ENCODE results near the gene C20orf96. TPM values are rescaled to one million over a fixed set of nuclear protein-coding genes. Genes with fewer than 3 reads are reported as not detected.

The C20orf96 gene
- total RNA-seq, 4 donors from 2014 or later, result 2.8 to 18.2 (median 11.2) TPM

DNA sequence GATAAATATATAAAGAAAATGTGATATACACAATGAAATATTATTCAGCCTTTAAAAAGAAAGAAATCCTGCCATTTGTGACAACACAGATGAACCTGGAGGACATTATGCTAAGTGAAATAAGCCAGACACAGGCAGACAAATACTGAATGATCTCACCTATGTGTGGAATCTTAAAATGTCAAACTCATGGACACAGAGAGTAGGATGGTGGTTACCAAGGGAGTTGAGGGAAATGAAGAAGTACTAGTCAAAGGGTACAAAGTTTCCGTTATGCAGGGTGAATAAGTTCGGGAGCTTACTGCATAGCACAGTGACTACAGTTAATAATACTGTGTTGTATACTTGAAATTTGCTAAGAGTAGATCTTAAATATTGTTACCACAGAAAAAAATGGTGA lies 47.6 kb downstream of the C20orf96 start:
- Histone ChIP-seq H3K4me3 (no peak overlapping the region), H3K4me1 (no peaks in the 10 kb centered on the region), H3K36me3 (no peaks in the 10 kb centered on the region), H3K27me3 (no peaks in the 10 kb centered on the region), H3K9me3 (no peaks in the 10 kb centered on the region), H3K27ac (no peak overlapping the region)
- TF ChIP-seq, protein P1, sequence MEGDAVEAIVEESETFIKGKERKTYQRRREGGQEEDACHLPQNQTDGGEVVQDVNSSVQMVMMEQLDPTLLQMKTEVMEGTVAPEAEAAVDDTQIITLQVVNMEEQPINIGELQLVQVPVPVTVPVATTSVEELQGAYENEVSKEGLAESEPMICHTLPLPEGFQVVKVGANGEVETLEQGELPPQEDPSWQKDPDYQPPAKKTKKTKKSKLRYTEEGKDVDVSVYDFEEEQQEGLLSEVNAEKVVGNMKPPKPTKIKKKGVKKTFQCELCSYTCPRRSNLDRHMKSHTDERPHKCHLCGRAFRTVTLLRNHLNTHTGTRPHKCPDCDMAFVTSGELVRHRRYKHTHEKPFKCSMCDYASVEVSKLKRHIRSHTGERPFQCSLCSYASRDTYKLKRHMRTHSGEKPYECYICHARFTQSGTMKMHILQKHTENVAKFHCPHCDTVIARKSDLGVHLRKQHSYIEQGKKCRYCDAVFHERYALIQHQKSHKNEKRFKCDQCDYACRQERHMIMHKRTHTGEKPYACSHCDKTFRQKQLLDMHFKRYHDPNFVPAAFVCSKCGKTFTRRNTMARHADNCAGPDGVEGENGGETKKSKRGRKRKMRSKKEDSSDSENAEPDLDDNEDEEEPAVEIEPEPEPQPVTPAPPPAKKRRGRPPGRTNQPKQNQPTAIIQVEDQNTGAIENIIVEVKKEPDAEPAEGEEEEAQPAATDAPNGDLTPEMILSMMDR (IDR thresholded peaks at IDR 0.05), result no peak
- no peak for TF ChIP-seq POLR2A (IDR thresholded peaks at IDR 0.05)
- intact Hi-C loops (cut with DNase I; ENCODE audit: low total_unique reads), result no loop called here
- DNase-seq, result no peak

- TF ChIP-seq POLR2A (IDR thresholded peaks at IDR 0.05), result no peak
- TF ChIP-seq, protein P1 (IDR thresholded peaks at IDR 0.05), result no peak
- intact Hi-C loops (cut with DNase I; ENCODE audit: low total_unique reads), result no loop called here
- Histone ChIP-seq H3K4me1 (no peaks in the 10 kb centered on the region), H3K27me3 (no peaks in the 10 kb centered on the region), H3K36me3 (no peaks in the 10 kb centered on the region), H3K27ac (no peak overlapping the region), H3K4me3 (no peak overlapping the region), H3K9me3 (no peaks in the 10 kb centered on the region)
- DNase-seq, result no peak
Measured at GRCh38 chr20:237929-238328, 52.6 kb downstream of the C20orf96 start.

- DNase-seq, result no peak
- Histone ChIP-seq H3K9me3 (no peaks in the 10 kb centered on the region), H3K27me3 (no peaks in the 10 kb centered on the region), H3K4me3 (no peak overlapping the region), H3K27ac (no peak overlapping the region), H3K4me1 (no peaks in the 10 kb centered on the region), H3K36me3 (no peaks in the 10 kb centered on the region)
- intact Hi-C loops (cut with DNase I; ENCODE audit: low total_unique reads), result no loop called here
- no peak for TF ChIP-seq POLR2A (IDR thresholded peaks at IDR 0.05)
- TF ChIP-seq, protein P1 (IDR thresholded peaks at IDR 0.05), result no peak
Measured at GRCh38 chr20:237489-237888, 53.1 kb downstream of the C20orf96 start.

- Histone ChIP-seq H3K27ac (no peak overlapping the region), H3K9me3 (no peaks in the 10 kb centered on the region), H3K4me3 (no peak overlapping the region), H3K27me3 (no peaks in the 10 kb centered on the region), H3K36me3 (no peaks in the 10 kb centered on the region), H3K4me1 (no peaks in the 10 kb centered on the region)
- intact Hi-C loops (cut with DNase I; ENCODE audit: low total_unique reads), result no loop called here
- no peak for DNase-seq
- TF ChIP-seq POLR2A (IDR thresholded peaks at IDR 0.05), result no peak
- TF ChIP-seq, protein P1 (IDR thresholded peaks at IDR 0.05), result no peak
Measured at GRCh38 chr20:235891-236290, 54.7 kb downstream of the C20orf96 start.

GRCh38 chr20:227439-228105 lies 63.0 kb downstream of the C20orf96 start:
- Histone ChIP-seq H3K27ac (no peak overlapping the region), H3K36me3 (no peaks in the 10 kb centered on the region), H3K9me3 (no peaks in the 10 kb centered on the region), H3K27me3 (no peaks in the 10 kb centered on the region), H3K4me3 (no peak overlapping the region), H3K4me1 (no peaks in the 10 kb centered on the region)
- intact Hi-C loops (cut with DNase I; ENCODE audit: low total_unique reads), result no loop called here
- DNase-seq, result no peak
- no peak for TF ChIP-seq POLR2A (IDR thresholded peaks at IDR 0.05)
- TF ChIP-seq, protein P1 (IDR thresholded peaks at IDR 0.05), result no peak

Measured in uterus (tissue), 4 donors.